HepG2 (cell line): Measurements from ENCODE around the gene ZNF777. TPM values are rescaled to one million over a fixed set of nuclear protein-coding genes. Genes with fewer than 3 reads are reported as not detected.

ENCODE experiments used
- AHDC1 ChIP-seq: sonication (generic); formaldehyde crosslinking; IDR thresholded peaks from 2 replicates; pipeline ENCODE4 v1.5.1; 2020; ENCODE audit warnings: mild to moderate bottlenecking, missing genetic modification reagents, borderline replicate concordance
- BORCS8-MEF2B ChIP-seq: sonication (generic); formaldehyde crosslinking; IDR thresholded peaks from 2 replicates; pipeline ENCODE4 v1.8.0; 2022; ENCODE audit warnings: mild to moderate bottlenecking, missing genetic modification reagents
- CEBPB ChIP-seq: IDR thresholded peaks from 2 replicates; pipeline ENCODE4 v1.6.1; 2011; ENCODE audit warnings: low read depth, low read length, improper control_type of control experiment, borderline replicate concordance
- DR1 ChIP-seq: sonication (generic); formaldehyde crosslinking; IDR thresholded peaks from 2 replicates; pipeline ENCODE4 v1.8.0; 2021; ENCODE audit warnings: mild to moderate bottlenecking, missing genetic modification reagents, inconsistent platforms
- FOXC1 ChIP-seq: sonication (generic); formaldehyde crosslinking; IDR thresholded peaks from 2 replicates; pipeline ENCODE4 v1.8.0; 2022; ENCODE audit warnings: mild to moderate bottlenecking, missing genetic modification reagents, borderline replicate concordance
- NFE2 ChIP-seq: sonication (generic); formaldehyde crosslinking; IDR thresholded peaks from 2 replicates; pipeline ENCODE4 v1.4.0; 2020; ENCODE audit warnings: missing genetic modification reagents
- PCBP1 ChIP-seq: fragments of 200-400 bp; formaldehyde crosslinking; IDR thresholded peaks from 2 replicates; pipeline ENCODE4 v1.6.1; 2017; ENCODE audit warnings: mild to moderate bottlenecking, low read depth, low read length, borderline replicate concordance
- SMC3 ChIP-seq: IDR thresholded peaks from 2 replicates; pipeline ENCODE4 v1.6.1; 2011; ENCODE audit warnings: low read length, improper control_type of control experiment
- STAG1 ChIP-seq: sonication (generic); formaldehyde crosslinking; IDR thresholded peaks from 2 replicates; pipeline ENCODE4 v1.4.0; 2020; ENCODE audit warnings: missing genetic modification reagents
- TBX3 ChIP-seq: fragments of 450-650 bp; IDR thresholded peaks from 2 replicates; pipeline ENCODE4 v1.6.1; 2017; ENCODE audit warnings: antibody characterized with exemption, mild to moderate bottlenecking, inconsistent platforms, borderline replicate concordance
- ZC3H4 ChIP-seq: sonication (generic); formaldehyde crosslinking; IDR thresholded peaks from 2 replicates; pipeline ENCODE4 v1.4.0; 2020; ENCODE audit warnings: missing genetic modification reagents, borderline replicate concordance
- ZNF282 ChIP-seq: fragments of 450-650 bp; IDR thresholded peaks from 2 replicates; pipeline ENCODE4 v1.6.1; 2018; ENCODE audit not compliant: partially characterized antibody
- ZNF451 ChIP-seq: sonication (generic); formaldehyde crosslinking; IDR thresholded peaks from 2 replicates; pipeline ENCODE4 v1.5.0; 2020; ENCODE audit warnings: mild to moderate bottlenecking, missing genetic modification reagents
- ZNF574 ChIP-seq: sonication (generic); formaldehyde crosslinking; IDR thresholded peaks from 2 replicates; pipeline ENCODE4 v1.4.0; 2020; ENCODE audit warnings: missing genetic modification reagents
- ZNF616 ChIP-seq: sonication (generic); formaldehyde crosslinking; IDR thresholded peaks from 2 replicates; pipeline ENCODE4 v1.5.0; 2020; ENCODE audit warnings: low read depth, mild to moderate bottlenecking, missing genetic modification reagents
- ZNF780A ChIP-seq: sonication (generic); formaldehyde crosslinking; IDR thresholded peaks from 2 replicates; pipeline ENCODE4 v1.8.0; 2022; ENCODE audit warnings: mild to moderate bottlenecking, missing genetic modification reagents, moderate library complexity
- polyA plus RNA-seq, 8 experiments: library from polyadenylated mRNA; depleted of rRNA in 3 of 8; stranded (reverse) in 7 of 8; unstranded in 1 of 8; fragments of >200 nt; fragmentation: Illumina TruSeq in 4 of 8; extraction: Trizol in 4 of 8; gene quantifications; 2 replicates each; pipeline versions ENCODE4 v1.2.1 to v1.2.3, GENCODE V29; 2011 to 2016; ENCODE audit warnings: low read depth in 4 of 8, missing spikeins in 1 of 8, mixed read lengths in 1 of 8; ENCODE audit not compliant: insufficient read depth in 1 of 8
- total RNA-seq, 5 experiments: library from RNA; depleted of rRNA; stranded (reverse); fragments of >200 nt; fragmentation: Illumina TruSeq; extraction: Trizol; gene quantifications; 2 replicates each; pipeline ENCODE4 v1.2.3, GENCODE V29; 2016; ENCODE audit warnings: low read depth in 1 of 5
- TF ChIP-seq, protein P1 (sequence below): sonication (generic); formaldehyde crosslinking; IDR thresholded peaks from 2 replicates; pipeline ENCODE4 v1.4.0; 2020; ENCODE audit warnings: mild to moderate bottlenecking, low read depth, missing genetic modification reagents
- TF ChIP-seq, protein P2 (sequence below): sonication (generic); formaldehyde crosslinking; IDR thresholded peaks from 2 replicates; pipeline ENCODE4 v1.4.0; 2020; ENCODE audit warnings: missing genetic modification reagents, low read depth, mild to moderate bottlenecking, borderline replicate concordance

Gene ZNF777
- total and polyA plus RNA-seq, 2 of the 13 experiments (the other 11 are each of a cell fraction or from before 2014, with no cell fraction given) = 3.8 to 6.0 TPM

DNA sequence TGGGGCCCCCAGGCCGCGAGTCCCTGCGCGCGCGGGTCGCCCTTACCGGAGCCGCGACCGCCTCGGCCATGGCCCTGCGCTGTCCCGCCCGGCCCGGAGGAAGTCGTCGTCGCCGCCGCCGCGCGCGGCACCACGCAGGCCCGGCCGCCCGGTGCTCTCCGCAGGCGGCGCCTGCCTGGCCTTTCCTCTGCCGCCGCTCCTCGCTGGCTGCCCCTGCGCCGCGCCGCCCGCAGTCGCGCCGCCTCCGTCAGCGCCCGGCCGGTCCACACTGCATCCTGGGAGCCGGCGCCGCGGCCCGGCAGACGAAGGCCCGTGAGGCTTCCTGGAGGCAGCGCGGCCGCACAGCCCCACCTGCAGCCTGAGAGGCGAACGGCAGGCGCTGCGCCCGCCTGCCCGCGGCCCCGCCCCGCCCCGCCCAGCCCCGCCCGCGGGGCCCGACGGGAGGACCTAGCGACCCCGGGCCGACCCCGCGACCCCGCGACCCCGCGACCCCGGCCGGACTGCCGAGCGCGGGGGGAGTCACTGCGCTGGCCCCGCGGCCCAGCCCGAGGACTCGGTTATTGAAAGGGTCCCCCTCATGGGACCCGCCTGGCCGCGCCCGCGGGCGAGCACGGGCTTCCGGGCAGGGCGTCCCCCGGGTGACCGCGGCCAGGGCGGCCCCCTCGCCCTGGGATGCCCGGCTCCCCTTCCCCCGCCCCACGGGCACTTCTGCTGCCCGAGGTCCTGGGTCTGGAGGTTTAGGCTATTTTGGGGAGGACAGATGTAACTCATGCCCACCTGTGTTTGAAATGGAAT is 36.8 kb upstream of the ZNF777 start, which contains the start of gene ZNF746 (continued):
- no peak for TF ChIP-seq ZC3H4 (CRISPR knock-in tag)
- no peak for TF ChIP-seq DR1
- TF ChIP-seq ZNF451 (CRISPR knock-in tag) = no peak
- no peak for TF ChIP-seq ZNF780A
- no peak for TF ChIP-seq NFE2 (CRISPR knock-in tag)
- peak; percentile 95 for TF ChIP-seq ZNF574 (CRISPR knock-in tag)
- no peak for TF ChIP-seq AHDC1 (CRISPR knock-in tag)
- peak; percentile 67 for TF ChIP-seq STAG1
- TF ChIP-seq SMC3 = no peak
- no peak for TF ChIP-seq TBX3
- no peak for TF ChIP-seq ZNF282
- TF ChIP-seq PCBP1 = no peak
- TF ChIP-seq ZNF616 = no peak
- no peak for TF ChIP-seq CEBPB
- no peak for TF ChIP-seq FOXC1 (CRISPR knock-in tag)
- TF ChIP-seq, protein P1, sequence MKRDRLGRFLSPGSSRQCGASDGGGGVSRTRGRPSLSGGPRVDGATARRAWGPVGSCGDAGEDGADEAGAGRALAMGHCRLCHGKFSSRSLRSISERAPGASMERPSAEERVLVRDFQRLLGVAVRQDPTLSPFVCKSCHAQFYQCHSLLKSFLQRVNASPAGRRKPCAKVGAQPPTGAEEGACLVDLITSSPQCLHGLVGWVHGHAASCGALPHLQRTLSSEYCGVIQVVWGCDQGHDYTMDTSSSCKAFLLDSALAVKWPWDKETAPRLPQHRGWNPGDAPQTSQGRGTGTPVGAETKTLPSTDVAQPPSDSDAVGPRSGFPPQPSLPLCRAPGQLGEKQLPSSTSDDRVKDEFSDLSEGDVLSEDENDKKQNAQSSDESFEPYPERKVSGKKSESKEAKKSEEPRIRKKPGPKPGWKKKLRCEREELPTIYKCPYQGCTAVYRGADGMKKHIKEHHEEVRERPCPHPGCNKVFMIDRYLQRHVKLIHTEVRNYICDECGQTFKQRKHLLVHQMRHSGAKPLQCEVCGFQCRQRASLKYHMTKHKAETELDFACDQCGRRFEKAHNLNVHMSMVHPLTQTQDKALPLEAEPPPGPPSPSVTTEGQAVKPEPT (CRISPR knock-in tag) = no peak
- TF ChIP-seq BORCS8-MEF2B = no peak
- TF ChIP-seq, protein P2, sequence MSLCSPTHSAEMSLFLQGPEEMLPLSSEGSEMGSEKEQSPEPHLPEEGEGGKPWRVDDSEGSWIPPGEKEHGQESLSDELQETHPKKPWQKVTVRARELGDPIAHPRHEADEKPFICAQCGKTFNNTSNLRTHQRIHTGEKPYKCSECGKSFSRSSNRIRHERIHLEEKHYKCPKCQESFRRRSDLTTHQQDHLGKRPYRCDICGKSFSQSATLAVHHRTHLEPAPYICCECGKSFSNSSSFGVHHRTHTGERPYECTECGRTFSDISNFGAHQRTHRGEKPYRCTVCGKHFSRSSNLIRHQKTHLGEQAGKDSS (CRISPR knock-in tag) = 0 out of 2 replicates have a peak, but pooled peaks have one; percentile 26
